H1 (cell line): Measurements from ENCODE around the gene ADPRHL1. TPM values are rescaled to one million over a fixed set of nuclear protein-coding genes. Genes with fewer than 3 reads are reported as not detected.

Experiments
- JUND ChIP-seq: IDR thresholded peaks from 2 replicates; pipeline ENCODE4 v1.6.1; 2011; ENCODE audit warnings: mild to moderate bottlenecking, improper control_type of control experiment, low read length
- polyA plus RNA-seq, 7 experiments: library from polyadenylated mRNA; depleted of rRNA in 3 of 7; stranded (reverse) in 5 of 7; unstranded in 2 of 7; fragments of >200 nt in 5 of 7; fragments of 200-250 nt in 2 of 7; gene quantifications; 1 replicate in 5 of 7; 2 replicates in 1 of 7; 4 replicates in 1 of 7; pipeline versions ENCODE4 v1.2.1 to v1.2.3, GENCODE V29; 2011 to 2013; ENCODE audit warnings: missing spikeins in 2 of 7, mixed read lengths in 2 of 7
- total RNA-seq: library from RNA; stranded (reverse); fragmentation: NEBNext Ultra II Directional; extraction: Animal tissue kit (Norgen Biotek cat#: 25700); gene quantifications from 2 replicates; pipeline ENCODE4 v1.2.1, GENCODE V29; 2021
- TF ChIP-seq, protein P1 (sequence below): fragments of 300-600 bp; sonication (generic); IDR thresholded peaks from 2 replicates; pipeline ENCODE4 v1.7.1; 2012; ENCODE audit warnings: low read length, moderate library complexity, mild to moderate bottlenecking, inconsistent platforms; ENCODE audit not compliant: insufficient replicate concordance
- TF ChIP-seq, protein P2 (sequence below): IDR thresholded peaks from 2 replicates; pipeline ENCODE4 v1.6.1; 2012; ENCODE audit warnings: low read length, inconsistent platforms

The ADPRHL1 gene
- total and polyA plus RNA-seq, 2 of the 8 experiments (the other 6 are each of a cell fraction or from before 2014, with no cell fraction given), result 0.74 to 1.7 TPM

DNA sequence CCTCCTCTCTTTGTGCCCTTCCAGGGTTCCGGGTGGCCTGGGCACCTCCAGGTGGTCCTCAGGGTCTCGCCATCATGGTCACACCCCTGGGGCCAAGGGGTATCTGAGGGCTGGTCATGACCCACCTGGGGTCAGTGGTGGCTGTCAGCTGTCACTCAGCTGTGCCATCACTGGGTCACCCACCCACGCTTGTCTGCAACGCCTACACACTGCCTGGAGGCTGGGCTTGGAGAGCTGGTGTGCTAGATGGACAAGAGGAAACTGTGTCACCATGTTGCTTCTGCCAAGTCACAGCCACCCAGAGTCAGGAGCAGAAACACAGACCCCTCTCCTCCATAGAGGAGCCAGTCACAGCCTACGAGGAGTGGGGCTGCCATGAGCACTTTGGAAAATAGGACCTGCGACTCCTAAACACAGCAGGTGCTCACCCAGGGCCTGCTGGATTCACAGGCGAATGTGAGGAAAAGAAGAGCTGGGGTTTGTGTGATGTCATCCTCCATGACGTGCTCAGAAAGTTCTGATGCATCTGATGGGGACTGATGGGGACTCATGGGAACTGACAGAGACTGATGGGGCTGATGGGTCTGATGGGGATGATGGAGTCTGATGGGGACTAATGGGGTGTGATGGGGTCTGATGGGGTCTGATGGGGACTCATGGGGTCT is 78.6 kb downstream of the ADPRHL1 start (continued):
- TF ChIP-seq, protein P1, sequence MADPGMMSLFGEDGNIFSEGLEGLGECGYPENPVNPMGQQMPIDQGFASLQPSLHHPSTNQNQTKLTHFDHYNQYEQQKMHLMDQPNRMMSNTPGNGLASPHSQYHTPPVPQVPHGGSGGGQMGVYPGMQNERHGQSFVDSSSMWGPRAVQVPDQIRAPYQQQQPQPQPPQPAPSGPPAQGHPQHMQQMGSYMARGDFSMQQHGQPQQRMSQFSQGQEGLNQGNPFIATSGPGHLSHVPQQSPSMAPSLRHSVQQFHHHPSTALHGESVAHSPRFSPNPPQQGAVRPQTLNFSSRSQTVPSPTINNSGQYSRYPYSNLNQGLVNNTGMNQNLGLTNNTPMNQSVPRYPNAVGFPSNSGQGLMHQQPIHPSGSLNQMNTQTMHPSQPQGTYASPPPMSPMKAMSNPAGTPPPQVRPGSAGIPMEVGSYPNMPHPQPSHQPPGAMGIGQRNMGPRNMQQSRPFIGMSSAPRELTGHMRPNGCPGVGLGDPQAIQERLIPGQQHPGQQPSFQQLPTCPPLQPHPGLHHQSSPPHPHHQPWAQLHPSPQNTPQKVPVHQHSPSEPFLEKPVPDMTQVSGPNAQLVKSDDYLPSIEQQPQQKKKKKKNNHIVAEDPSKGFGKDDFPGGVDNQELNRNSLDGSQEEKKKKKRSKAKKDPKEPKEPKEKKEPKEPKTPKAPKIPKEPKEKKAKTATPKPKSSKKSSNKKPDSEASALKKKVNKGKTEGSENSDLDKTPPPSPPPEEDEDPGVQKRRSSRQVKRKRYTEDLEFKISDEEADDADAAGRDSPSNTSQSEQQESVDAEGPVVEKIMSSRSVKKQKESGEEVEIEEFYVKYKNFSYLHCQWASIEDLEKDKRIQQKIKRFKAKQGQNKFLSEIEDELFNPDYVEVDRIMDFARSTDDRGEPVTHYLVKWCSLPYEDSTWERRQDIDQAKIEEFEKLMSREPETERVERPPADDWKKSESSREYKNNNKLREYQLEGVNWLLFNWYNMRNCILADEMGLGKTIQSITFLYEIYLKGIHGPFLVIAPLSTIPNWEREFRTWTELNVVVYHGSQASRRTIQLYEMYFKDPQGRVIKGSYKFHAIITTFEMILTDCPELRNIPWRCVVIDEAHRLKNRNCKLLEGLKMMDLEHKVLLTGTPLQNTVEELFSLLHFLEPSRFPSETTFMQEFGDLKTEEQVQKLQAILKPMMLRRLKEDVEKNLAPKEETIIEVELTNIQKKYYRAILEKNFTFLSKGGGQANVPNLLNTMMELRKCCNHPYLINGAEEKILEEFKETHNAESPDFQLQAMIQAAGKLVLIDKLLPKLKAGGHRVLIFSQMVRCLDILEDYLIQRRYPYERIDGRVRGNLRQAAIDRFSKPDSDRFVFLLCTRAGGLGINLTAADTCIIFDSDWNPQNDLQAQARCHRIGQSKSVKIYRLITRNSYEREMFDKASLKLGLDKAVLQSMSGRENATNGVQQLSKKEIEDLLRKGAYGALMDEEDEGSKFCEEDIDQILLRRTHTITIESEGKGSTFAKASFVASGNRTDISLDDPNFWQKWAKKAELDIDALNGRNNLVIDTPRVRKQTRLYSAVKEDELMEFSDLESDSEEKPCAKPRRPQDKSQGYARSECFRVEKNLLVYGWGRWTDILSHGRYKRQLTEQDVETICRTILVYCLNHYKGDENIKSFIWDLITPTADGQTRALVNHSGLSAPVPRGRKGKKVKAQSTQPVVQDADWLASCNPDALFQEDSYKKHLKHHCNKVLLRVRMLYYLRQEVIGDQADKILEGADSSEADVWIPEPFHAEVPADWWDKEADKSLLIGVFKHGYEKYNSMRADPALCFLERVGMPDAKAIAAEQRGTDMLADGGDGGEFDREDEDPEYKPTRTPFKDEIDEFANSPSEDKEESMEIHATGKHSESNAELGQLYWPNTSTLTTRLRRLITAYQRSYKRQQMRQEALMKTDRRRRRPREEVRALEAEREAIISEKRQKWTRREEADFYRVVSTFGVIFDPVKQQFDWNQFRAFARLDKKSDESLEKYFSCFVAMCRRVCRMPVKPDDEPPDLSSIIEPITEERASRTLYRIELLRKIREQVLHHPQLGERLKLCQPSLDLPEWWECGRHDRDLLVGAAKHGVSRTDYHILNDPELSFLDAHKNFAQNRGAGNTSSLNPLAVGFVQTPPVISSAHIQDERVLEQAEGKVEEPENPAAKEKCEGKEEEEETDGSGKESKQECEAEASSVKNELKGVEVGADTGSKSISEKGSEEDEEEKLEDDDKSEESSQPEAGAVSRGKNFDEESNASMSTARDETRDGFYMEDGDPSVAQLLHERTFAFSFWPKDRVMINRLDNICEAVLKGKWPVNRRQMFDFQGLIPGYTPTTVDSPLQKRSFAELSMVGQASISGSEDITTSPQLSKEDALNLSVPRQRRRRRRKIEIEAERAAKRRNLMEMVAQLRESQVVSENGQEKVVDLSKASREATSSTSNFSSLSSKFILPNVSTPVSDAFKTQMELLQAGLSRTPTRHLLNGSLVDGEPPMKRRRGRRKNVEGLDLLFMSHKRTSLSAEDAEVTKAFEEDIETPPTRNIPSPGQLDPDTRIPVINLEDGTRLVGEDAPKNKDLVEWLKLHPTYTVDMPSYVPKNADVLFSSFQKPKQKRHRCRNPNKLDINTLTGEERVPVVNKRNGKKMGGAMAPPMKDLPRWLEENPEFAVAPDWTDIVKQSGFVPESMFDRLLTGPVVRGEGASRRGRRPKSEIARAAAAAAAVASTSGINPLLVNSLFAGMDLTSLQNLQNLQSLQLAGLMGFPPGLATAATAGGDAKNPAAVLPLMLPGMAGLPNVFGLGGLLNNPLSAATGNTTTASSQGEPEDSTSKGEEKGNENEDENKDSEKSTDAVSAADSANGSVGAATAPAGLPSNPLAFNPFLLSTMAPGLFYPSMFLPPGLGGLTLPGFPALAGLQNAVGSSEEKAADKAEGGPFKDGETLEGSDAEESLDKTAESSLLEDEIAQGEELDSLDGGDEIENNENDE, result no peak
- TF ChIP-seq, protein P2, sequence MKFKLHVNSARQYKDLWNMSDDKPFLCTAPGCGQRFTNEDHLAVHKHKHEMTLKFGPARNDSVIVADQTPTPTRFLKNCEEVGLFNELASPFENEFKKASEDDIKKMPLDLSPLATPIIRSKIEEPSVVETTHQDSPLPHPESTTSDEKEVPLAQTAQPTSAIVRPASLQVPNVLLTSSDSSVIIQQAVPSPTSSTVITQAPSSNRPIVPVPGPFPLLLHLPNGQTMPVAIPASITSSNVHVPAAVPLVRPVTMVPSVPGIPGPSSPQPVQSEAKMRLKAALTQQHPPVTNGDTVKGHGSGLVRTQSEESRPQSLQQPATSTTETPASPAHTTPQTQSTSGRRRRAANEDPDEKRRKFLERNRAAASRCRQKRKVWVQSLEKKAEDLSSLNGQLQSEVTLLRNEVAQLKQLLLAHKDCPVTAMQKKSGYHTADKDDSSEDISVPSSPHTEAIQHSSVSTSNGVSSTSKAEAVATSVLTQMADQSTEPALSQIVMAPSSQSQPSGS, result no peak
- TF ChIP-seq JUND, result no peak
